Activated CD4-positive, alpha-beta memory T cell treated with anti-CD3 and anti-CD28 coated beads, Interleukin-2, amount 10 ng/mL, durations not matched to agents 7 days and 5 days (primary cell): ENCODE data around the gene NEK11. TPM values are rescaled to one million over a fixed set of nuclear protein-coding genes. Genes with fewer than 3 reads are reported as not detected.

ENCODE experiments used
- CTCF ChIA-PET: fragments of 350-600 bp; sonication (Branson Sonifier 250); formaldehyde crosslinking; loops from one replicate; lab custom pipeline; 2021; ENCODE audit warnings: antibody characterized with exemption, inconsistent platforms; lab: Charles Lee
- POLR2A ChIA-PET: fragments of 350-600 bp; sonication (Branson Sonifier 250); formaldehyde crosslinking; loops from one replicate; lab custom pipeline; 2021; ENCODE audit warnings: antibody characterized with exemption; lab: Charles Lee
- DNase-seq: peaks from one replicate; pipeline ENCODE4 v3.0.0-alpha.2; 2020
- H3K27ac Mint-ChIP-seq: one replicate; pipeline ENCODE4 v1.8.0; 2021; ENCODE audit warnings: mild to moderate bottlenecking, mixed read lengths
- H3K27me3 Mint-ChIP-seq: one replicate; pipeline ENCODE4 v1.8.0; 2021; ENCODE audit warnings: mixed read lengths
- H3K36me3 Mint-ChIP-seq: one replicate; pipeline ENCODE4 v1.8.0; 2021; ENCODE audit warnings: low read depth, mixed read lengths
- H3K4me1 Mint-ChIP-seq: one replicate; pipeline ENCODE4 v1.8.0; 2021; ENCODE audit warnings: mixed read lengths
- H3K4me3 Mint-ChIP-seq: one replicate; pipeline ENCODE4 v1.8.0; 2021; ENCODE audit warnings: mild to moderate bottlenecking, mixed read lengths
- H3K9me3 Mint-ChIP-seq: one replicate; pipeline ENCODE4 v1.8.0; 2021; ENCODE audit warnings: mixed read lengths
- total RNA-seq, 2 experiments: library from RNA; stranded (reverse); gene quantifications; one replicate each; pipeline ENCODE4 v1.2.3, GENCODE V29; 2021

Gene NEK11, protein sequence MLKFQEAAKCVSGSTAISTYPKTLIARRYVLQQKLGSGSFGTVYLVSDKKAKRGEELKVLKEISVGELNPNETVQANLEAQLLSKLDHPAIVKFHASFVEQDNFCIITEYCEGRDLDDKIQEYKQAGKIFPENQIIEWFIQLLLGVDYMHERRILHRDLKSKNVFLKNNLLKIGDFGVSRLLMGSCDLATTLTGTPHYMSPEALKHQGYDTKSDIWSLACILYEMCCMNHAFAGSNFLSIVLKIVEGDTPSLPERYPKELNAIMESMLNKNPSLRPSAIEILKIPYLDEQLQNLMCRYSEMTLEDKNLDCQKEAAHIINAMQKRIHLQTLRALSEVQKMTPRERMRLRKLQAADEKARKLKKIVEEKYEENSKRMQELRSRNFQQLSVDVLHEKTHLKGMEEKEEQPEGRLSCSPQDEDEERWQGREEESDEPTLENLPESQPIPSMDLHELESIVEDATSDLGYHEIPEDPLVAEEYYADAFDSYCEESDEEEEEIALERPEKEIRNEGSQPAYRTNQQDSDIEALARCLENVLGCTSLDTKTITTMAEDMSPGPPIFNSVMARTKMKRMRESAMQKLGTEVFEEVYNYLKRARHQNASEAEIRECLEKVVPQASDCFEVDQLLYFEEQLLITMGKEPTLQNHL
- 1 to 10 TPM; 1.4 to 2.8 TPM for total RNA-seq

DNA sequence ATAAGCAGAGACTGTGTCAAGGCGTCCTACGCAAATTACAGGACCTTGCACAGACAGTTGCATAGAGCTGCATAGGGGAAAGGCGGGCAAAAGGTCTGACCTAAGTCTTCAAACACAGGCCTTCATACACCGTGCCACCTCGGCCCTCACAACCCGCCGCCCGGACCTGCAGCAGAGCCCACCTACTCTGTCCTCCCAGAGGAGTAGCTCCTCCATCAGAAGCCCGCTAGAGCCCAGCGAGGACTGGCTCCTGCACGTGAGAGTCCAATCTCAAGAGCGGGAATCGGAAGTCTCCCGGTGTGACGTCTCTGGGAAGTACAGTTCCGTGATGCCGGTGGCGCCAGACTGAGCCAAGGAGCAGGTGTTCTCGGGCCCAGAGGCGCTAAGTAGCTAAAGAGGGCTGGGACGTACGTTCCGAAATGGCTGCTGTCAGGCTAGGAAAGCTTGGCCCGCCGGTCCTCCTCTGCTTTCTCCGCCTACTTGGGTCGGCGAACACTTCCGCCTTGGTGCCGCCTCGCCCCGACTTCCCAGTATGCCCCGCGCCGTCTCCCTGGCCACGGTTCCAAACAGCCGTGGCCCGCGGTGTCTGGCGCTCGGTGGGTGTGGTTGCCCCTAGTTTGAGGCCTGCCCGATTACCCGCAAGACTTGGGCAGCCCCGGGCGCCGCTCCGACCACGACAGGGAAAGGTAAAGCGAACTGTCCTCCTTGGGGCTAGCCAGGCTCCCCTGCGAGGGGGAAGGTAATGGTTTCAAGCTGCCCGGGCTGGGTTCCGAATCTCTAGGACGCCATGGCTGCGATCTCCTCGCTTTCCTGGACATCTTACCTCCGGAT lies at the start of gene NEK11, which contains the start of gene ASTE1:
Gene NEK11 (plus strand): TSS at position 557 of the 831 bp plus-strand sequence. CDS start 2,832 bp downstream, outside the sequence.
Gene ASTE1 (minus strand): TSS at position 505 of the 831 bp plus-strand sequence. CDS start 1,519 bp downstream, outside the sequence.
- ChIA-PET CTCF (interaction anchor here (0.9 to 2.5 kb wide), 5 partner anchors 9 to 477 kb away, joined by 3 to 14 read pairs (median 4); partner anchors contain the start of genes ATP2C1 and NUDT16), POLR2A (interaction anchor here (0.7 to 5.7 kb wide), 17 partner anchors 10 to 1391 kb away, joined by 3 to 55 read pairs (median 6); partner anchors contain the start of genes ATP2C1, DNAJC13, NUDT16 and PIK3R4)
- peaks cover 29% of the 10 kb centered on the region for H3K36me3 Mint-ChIP-seq

DNA sequence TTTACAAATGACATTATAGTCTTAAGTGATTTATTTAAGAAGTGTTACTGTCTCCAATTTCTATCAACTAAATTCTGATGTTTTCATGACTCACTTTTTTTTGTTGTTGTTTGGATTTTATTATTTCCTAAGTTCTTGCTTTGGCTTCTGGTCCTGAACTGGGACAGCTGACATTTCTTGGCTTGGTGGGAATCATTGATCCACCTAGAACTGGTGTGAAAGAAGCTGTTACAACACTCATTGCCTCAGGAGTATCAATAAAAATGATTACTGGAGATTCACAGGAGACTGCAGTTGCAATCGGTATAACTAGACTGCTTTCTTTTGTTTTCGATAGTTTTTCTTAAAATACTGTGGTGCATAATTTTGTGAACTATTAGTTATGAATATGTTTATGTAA lies 47.6 kb upstream of the NEK11 start:
- H3K4me1 Mint-ChIP-seq: no peaks in the 10 kb centered on the region
- no peaks in the 10 kb centered on the region for H3K27me3 Mint-ChIP-seq
- H3K9me3 Mint-ChIP-seq: no peaks in the 10 kb centered on the region
- CTCF ChIA-PET: no interaction called here
- POLR2A ChIA-PET: interaction anchor here (0.8 kb wide), 1 partner anchor 10 kb away, joined by 3 read pairs; no protein-coding TSS in a partner anchor
- no peak for DNase-seq
- H3K4me3 Mint-ChIP-seq: no peak overlapping the region
- no peak overlapping the region for H3K27ac Mint-ChIP-seq
- H3K36me3 Mint-ChIP-seq: peaks cover 21% of the 10 kb centered on the region

More for the DNA sequence above, at the start of gene NEK11, which contains the start of gene ASTE1:
- Mint-ChIP-seq H3K4me1 (peaks cover 37% of the 10 kb centered on the region), H3K9me3 (no peaks in the 10 kb centered on the region), H3K27me3 (no peaks in the 10 kb centered on the region), H3K4me3 (peak within 1 kb of the TSS; percentile 90), H3K27ac (peak within 1 kb of the TSS; percentile 87)
- DNase-seq: peak; percentile 93

DNA sequence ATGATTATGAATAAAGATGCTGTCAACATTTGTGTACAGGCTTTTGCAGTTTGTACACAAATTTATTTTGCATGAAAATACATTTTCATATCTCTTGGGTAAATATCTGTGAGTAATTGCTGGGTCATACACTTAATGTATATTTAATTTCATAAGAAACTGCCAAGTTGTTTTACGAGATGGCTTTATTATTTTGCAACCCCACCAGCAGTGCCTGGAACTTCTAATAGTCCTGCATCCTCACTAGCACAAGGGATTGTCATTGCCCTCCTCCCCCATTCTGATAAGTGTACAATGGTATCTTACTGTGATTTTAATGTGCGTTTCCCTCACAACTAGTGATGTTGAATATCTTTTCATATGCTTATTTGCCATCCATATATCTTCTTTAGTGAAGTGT lies 45.2 kb upstream of the NEK11 start:
- Mint-ChIP-seq H3K9me3 (no peaks in the 10 kb centered on the region), H3K4me3 (no peak overlapping the region), H3K27ac (no peak overlapping the region), H3K4me1 (no peaks in the 10 kb centered on the region), H3K27me3 (no peaks in the 10 kb centered on the region), H3K36me3 (peaks cover 23% of the 10 kb centered on the region)
- CTCF ChIA-PET: no interaction called here
- no peak for DNase-seq
- POLR2A ChIA-PET: no interaction called here

DNA sequence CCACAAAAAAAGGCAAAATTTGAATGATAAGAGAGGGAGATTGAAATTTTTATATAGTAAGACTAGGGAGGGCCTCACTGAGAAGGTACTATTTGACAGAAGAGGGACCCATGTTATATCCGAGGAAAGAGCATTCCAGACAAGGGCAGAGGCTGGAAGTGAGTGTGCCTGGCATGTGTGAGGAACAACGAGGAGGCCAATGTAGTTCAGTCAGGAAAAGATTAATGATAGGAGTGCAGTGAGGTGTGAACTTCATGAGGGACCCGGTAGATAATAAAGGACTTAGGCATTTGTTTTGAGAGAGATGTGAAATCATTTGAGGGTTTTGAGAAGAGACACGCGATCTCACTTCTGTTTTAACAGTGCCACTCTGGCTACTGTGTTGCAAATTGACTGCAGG lies 36.4 kb upstream of the NEK11 start:
- CTCF ChIA-PET: no interaction called here
- Mint-ChIP-seq H3K36me3 (peaks cover 27% of the 10 kb centered on the region), H3K27ac (no peak overlapping the region), H3K4me1 (no peaks in the 10 kb centered on the region), H3K4me3 (no peak overlapping the region), H3K9me3 (no peaks in the 10 kb centered on the region), H3K27me3 (no peaks in the 10 kb centered on the region)
- DNase-seq: no peak
- POLR2A ChIA-PET: no interaction called here

DNA sequence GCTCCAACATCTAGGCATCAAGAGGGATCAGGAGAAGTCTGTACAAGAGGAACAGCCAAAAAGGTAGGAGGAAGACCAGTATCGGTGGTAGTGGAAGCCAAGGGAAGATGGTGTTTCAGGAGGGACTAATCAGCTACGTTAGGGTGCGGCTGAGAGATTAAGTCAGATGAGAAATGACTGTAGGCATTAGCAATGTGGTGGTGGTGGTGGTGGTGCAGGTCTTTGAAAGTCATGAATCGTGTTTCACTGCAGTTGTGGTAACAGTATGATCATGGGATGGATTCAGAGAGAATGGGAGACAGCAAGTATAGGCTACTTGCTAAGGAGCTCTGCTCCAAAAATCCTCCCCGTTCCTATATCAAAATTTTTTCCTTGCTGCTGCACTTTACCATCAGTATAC lies 35.6 kb upstream of the NEK11 start:
- CTCF ChIA-PET: no interaction called here
- no peaks in the 10 kb centered on the region for H3K4me1 Mint-ChIP-seq
- H3K36me3 Mint-ChIP-seq: peaks cover 23% of the 10 kb centered on the region
- H3K27me3 Mint-ChIP-seq: no peaks in the 10 kb centered on the region
- H3K4me3 Mint-ChIP-seq: no peak overlapping the region
- DNase-seq: no peak
- no peaks in the 10 kb centered on the region for H3K9me3 Mint-ChIP-seq
- H3K27ac Mint-ChIP-seq: no peak overlapping the region
- POLR2A ChIA-PET: no interaction called here

DNA sequence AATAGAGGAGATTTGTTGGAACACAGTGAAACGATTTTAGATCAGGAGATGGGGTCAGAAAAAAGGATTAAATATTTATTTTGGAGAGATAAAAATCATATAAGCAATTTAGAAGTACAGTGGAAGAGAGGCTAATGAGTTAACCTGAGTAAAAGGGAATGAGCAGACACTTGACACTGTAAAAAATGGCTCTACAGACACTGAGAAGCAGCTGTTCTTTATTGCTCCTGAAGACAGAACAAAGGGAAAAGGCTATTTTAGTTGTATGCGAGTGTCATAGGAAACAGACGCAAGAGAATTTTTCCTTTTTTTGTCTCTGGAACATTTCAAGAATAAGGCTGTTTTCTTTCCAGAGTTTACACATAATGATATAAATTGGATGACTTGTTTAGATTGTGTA lies 34.3 kb upstream of the NEK11 start:
- CTCF ChIA-PET: no interaction called here
- Mint-ChIP-seq H3K4me3 (no peak overlapping the region), H3K36me3 (peaks cover 26% of the 10 kb centered on the region), H3K27ac (no peak overlapping the region), H3K4me1 (no peaks in the 10 kb centered on the region), H3K9me3 (no peaks in the 10 kb centered on the region), H3K27me3 (no peaks in the 10 kb centered on the region)
- DNase-seq: no peak
- POLR2A ChIA-PET: no interaction called here

DNA sequence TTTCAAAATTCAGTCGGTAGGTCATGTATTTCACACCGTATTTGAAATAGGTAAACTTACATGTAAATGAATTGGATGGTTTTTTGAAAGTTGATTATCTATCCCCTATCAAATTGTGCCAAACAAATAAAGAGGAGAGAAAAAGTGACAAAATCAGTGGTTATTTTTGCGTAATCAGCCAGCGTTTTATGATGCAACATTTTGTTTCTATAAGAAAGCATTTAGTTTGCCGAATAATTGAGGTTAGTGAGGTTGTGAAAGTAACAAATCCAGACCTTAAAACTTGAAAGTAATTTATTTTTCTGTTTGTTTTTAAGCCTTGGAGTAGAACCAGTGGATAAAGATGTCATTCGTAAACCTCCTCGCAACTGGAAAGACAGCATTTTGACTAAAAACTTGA lies 29.4 kb upstream of the NEK11 start:
- H3K36me3 Mint-ChIP-seq: peaks cover 34% of the 10 kb centered on the region
- no peaks in the 10 kb centered on the region for H3K4me1 Mint-ChIP-seq
- no peaks in the 10 kb centered on the region for H3K9me3 Mint-ChIP-seq
- POLR2A ChIA-PET: interaction anchor here (2.0 kb wide), 1 partner anchor 29 kb away, joined by 5 read pairs; the partner anchor contains the start of genes ASTE1 and NEK11
- H3K27ac Mint-ChIP-seq: no peak overlapping the region
- CTCF ChIA-PET: no interaction called here
- H3K4me3 Mint-ChIP-seq: no peak overlapping the region
- no peak for DNase-seq
- H3K27me3 Mint-ChIP-seq: no peaks in the 10 kb centered on the region

DNA sequence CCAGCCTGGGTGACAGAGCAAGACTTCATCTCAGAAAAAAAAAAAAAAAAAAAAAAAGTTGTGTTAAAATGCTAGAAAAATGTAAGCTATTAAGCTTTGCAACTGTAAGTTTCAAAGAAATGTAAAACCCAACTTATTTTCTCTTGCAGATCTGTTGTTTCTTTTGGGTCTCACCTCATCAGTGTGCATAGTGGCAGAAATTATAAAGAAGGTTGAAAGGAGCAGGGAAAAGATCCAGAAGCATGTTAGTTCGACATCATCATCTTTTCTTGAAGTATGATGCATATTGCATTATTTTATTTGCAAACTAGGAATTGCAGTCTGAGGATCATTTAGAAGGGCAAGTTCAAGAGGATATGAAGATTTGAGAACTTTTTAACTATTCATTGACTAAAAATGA lies 25.6 kb upstream of the NEK11 start:
- POLR2A ChIA-PET: no interaction called here
- DNase-seq: no peak
- Mint-ChIP-seq H3K4me1 (peaks cover 12% of the 10 kb centered on the region), H3K27ac (no peak overlapping the region), H3K4me3 (no peak overlapping the region), H3K9me3 (no peaks in the 10 kb centered on the region), H3K27me3 (no peaks in the 10 kb centered on the region), H3K36me3 (peaks cover 56% of the 10 kb centered on the region)
- CTCF ChIA-PET: interaction anchor here (0.7 kb wide), 1 partner anchor 264 kb away, joined by 3 read pairs; no protein-coding TSS in a partner anchor

DNA sequence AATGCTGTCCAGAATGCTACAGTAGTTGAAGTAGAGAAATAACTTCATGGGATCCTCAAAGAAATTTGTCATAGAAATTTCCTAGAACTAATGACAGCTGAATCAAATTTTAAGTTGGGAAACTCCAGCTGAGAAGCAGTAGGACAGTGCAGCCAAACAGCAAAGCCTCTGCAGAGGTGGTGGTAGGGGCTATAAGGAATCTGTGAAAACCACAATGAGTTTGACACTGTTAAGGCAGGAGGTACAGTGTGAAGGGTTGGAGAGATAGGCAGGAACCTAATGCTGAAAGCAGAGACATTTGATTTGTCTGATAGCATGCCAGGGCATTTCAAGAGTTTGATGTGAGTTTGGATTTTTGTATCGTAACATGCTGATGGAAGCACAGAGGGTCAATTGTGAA lies 22.1 kb upstream of the NEK11 start:
- no peak overlapping the region for H3K4me3 Mint-ChIP-seq
- no peaks in the 10 kb centered on the region for H3K9me3 Mint-ChIP-seq
- peaks cover 56% of the 10 kb centered on the region for H3K36me3 Mint-ChIP-seq
- no peaks in the 10 kb centered on the region for H3K27me3 Mint-ChIP-seq
- no peak overlapping the region for H3K27ac Mint-ChIP-seq
- H3K4me1 Mint-ChIP-seq: peaks cover 12% of the 10 kb centered on the region
- DNase-seq: no peak
- ChIA-PET POLR2A (no interaction called here), CTCF (interaction anchor here (2.2 kb wide), 1 partner anchor 10 kb away, joined by 6 read pairs; no protein-coding TSS in a partner anchor)

DNA sequence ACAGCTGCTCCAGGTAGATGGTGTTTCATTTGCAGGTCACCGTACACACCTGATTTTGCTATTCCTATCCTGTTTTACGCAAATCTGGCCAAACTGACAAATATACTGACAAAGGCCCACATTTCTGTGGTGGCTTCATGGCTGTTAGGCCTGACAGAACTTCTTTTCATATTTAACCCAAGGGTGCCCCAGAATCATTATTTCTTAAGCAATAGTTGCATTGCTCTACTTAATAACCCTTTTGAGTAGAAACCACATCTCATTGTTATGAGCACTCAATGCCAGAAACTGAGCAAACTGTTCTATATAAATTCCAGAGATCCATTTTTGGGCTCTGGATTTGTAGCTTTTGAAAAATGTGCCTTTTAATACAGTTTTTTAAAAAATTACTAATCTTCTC lies 19.4 kb upstream of the NEK11 start:
- H3K9me3 Mint-ChIP-seq: no peaks in the 10 kb centered on the region
- POLR2A ChIA-PET: no interaction called here
- H3K4me1 Mint-ChIP-seq: peaks cover 12% of the 10 kb centered on the region
- H3K27me3 Mint-ChIP-seq: no peaks in the 10 kb centered on the region
- DNase-seq: no peak
- CTCF ChIA-PET: no interaction called here
- H3K27ac Mint-ChIP-seq: no peak overlapping the region
- no peak overlapping the region for H3K4me3 Mint-ChIP-seq
- peaks cover 54% of the 10 kb centered on the region for H3K36me3 Mint-ChIP-seq

DNA sequence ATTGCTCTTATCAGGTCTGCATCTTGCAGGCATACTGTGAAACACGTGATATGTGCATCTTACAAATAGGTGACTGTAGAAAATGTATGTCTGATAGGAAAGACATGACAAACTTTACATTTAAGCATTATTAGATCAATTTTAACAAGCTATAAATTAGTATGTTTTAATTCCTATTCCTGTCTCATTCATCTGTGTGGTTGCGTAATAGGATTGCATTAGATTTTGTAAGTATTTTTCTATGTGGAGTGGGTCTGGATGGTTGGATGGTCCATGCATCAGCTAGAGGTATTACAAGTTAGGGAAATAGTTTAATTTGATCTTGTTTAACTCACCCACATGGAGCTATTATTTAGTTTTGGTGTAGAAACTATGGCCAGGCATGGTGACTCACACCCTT lies 18.9 kb upstream of the NEK11 start:
- H3K36me3 Mint-ChIP-seq: peaks cover 54% of the 10 kb centered on the region
- H3K4me3 Mint-ChIP-seq: no peak overlapping the region
- no peaks in the 10 kb centered on the region for H3K27me3 Mint-ChIP-seq
- POLR2A ChIA-PET: no interaction called here
- CTCF ChIA-PET: no interaction called here
- H3K9me3 Mint-ChIP-seq: no peaks in the 10 kb centered on the region
- no peak for DNase-seq
- H3K4me1 Mint-ChIP-seq: peaks cover 12% of the 10 kb centered on the region
- no peak overlapping the region for H3K27ac Mint-ChIP-seq

DNA sequence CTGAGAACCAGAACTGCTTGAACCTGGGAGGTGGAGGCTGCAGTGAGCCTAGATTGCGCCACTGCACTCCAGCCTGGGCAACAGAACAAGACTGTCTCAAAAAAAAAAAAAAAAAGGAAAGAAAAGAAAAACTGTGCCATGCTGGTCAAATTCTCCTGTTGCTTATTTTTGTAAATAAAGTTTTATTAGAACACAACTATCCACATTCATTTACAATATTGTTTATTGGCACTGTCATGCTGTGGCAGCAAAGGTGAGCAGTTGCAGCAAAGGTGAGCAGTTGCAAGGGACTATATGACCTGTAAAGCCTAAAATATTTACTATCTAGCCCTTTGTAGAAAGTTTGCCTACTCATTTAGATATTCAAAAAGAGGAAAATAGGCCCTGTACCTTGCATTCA lies 18.4 kb upstream of the NEK11 start:
- no peak for DNase-seq
- no peaks in the 10 kb centered on the region for H3K27me3 Mint-ChIP-seq
- no peaks in the 10 kb centered on the region for H3K9me3 Mint-ChIP-seq
- no peak overlapping the region for H3K27ac Mint-ChIP-seq
- POLR2A ChIA-PET: no interaction called here
- H3K4me1 Mint-ChIP-seq: peaks cover 12% of the 10 kb centered on the region
- CTCF ChIA-PET: no interaction called here
- peaks cover 56% of the 10 kb centered on the region for H3K36me3 Mint-ChIP-seq
- no peak overlapping the region for H3K4me3 Mint-ChIP-seq
